DND-41 (cell line): ENCODE data around the gene SLC22A1.

ENCODE experiments used
- ATAC-seq: fragments of 200-7000 bp; cut with Tn5 transposase; 3 replicates; pipeline ENCODE4 v1.9.1; 2021; ENCODE audit warnings: low read depth; ENCODE audit not compliant: insufficient read depth
- DNase-seq: peaks from one replicate; pipeline ENCODE4 v3.0.0-alpha.2; 2020
- H2AFZ ChIP-seq: 2 replicates; pipeline ENCODE4 v1.6.0; 2012; ENCODE audit warnings: low read depth, low read length
- H3K27ac ChIP-seq: 2 replicates; pipeline ENCODE4 v1.5.1; 2012; ENCODE audit warnings: low read length, inconsistent platforms
- H3K27me3 ChIP-seq: fragments of 200-600 bp; sonication (generic); 2 replicates; pipeline ENCODE4 v1.6.0; 2012; ENCODE audit warnings: low read length, mild to moderate bottlenecking, inconsistent platforms; ENCODE audit not compliant: insufficient read depth, poor library complexity
- H3K36me3 ChIP-seq: 2 replicates; pipeline ENCODE4 v1.5.1; 2012; ENCODE audit warnings: low read length, inconsistent platforms; ENCODE audit not compliant: insufficient read depth
- H3K4me1 ChIP-seq: 2 replicates; pipeline ENCODE4 v1.5.1; 2012; ENCODE audit warnings: mild to moderate bottlenecking, low read length; ENCODE audit not compliant: insufficient read depth
- H3K4me2 ChIP-seq: 2 replicates; pipeline ENCODE4 v1.6.0; 2012; ENCODE audit warnings: mild to moderate bottlenecking, moderate library complexity, low read length, inconsistent platforms; ENCODE audit not compliant: insufficient read depth
- H3K4me3 ChIP-seq, 2 experiments: fragments of 200-600 bp in 1 of 2; shearing (Covaris generic) in 1 of 2; 2 replicates each; pipeline ENCODE4 v1.5.1; 2012 to 2016; ENCODE audit warnings: inconsistent platforms in 2 of 2, low read length in 2 of 2, mild to moderate bottlenecking in 2 of 2, low read depth in 1 of 2, moderate library complexity in 1 of 2
- H3K79me2 ChIP-seq: 2 replicates; pipeline ENCODE4 v1.6.0; 2012; ENCODE audit warnings: low read length, inconsistent platforms; ENCODE audit not compliant: insufficient read depth
- H3K9ac ChIP-seq: 2 replicates; pipeline ENCODE4 v1.6.0; 2012; ENCODE audit warnings: low read depth, mild to moderate bottlenecking, inconsistent platforms, low read length, moderate library complexity
- H3K9me3 ChIP-seq: 2 replicates; pipeline ENCODE4 v1.5.1; 2012; ENCODE audit warnings: low read length, moderate library complexity, mild to moderate bottlenecking, inconsistent platforms; ENCODE audit not compliant: insufficient read depth, severe bottlenecking
- H4K20me1 ChIP-seq: 2 replicates; pipeline ENCODE4 v1.6.0; 2012; ENCODE audit warnings: low read length; ENCODE audit not compliant: insufficient read depth
- CTCF ChIP-seq: IDR thresholded peaks from 2 replicates; pipeline ENCODE4 v1.5.1; 2012; ENCODE audit warnings: borderline replicate concordance, low read length, moderate library complexity, mild to moderate bottlenecking; ENCODE audit not compliant: poor library complexity, severe bottlenecking; ENCODE audit errors: extremely low read depth
- EZH2 ChIP-seq: IDR thresholded peaks from 3 replicates; pipeline ENCODE4 v1.6.1; 2012; ENCODE audit warnings: borderline replicate concordance, low read depth, mild to moderate bottlenecking, moderate library complexity, low read length, inconsistent platforms; ENCODE audit not compliant: severe bottlenecking

Gene SLC22A1

GRCh38 chr6:160156842-160157241, 35.2 kb downstream of the SLC22A1 start:
- no peak overlapping the region for H3K9ac ChIP-seq
- H2AFZ ChIP-seq = no peak overlapping the region
- no peak overlapping the region for H3K4me2 ChIP-seq
- TF ChIP-seq CTCF (no peak), EZH2 (no peak)
- H3K79me2 ChIP-seq = no peaks in the 10 kb centered on the region
- H3K36me3 ChIP-seq = no peaks in the 10 kb centered on the region
- H3K4me1 ChIP-seq = no peaks in the 10 kb centered on the region
- H3K27me3 ChIP-seq = no peaks in the 10 kb centered on the region
- DNase-seq (no peak), ATAC-seq (no peak)
- no peak overlapping the region for H3K27ac ChIP-seq
- peaks cover 5% of the 10 kb centered on the region for H3K9me3 ChIP-seq
- H3K4me3 ChIP-seq = no peak overlapping the region
- H4K20me1 ChIP-seq = no peaks in the 10 kb centered on the region

- ATAC-seq (no peak), DNase-seq (no peak)
- H3K79me2 ChIP-seq = no peaks in the 10 kb centered on the region
- no peak overlapping the region for H3K4me3 ChIP-seq
- H4K20me1 ChIP-seq = no peaks in the 10 kb centered on the region
- no peaks in the 10 kb centered on the region for H3K9me3 ChIP-seq
- H3K9ac ChIP-seq = no peak overlapping the region
- no peaks in the 10 kb centered on the region for H3K36me3 ChIP-seq
- no peak overlapping the region for H3K27ac ChIP-seq
- TF ChIP-seq EZH2 = no peak
- no peak for TF ChIP-seq CTCF
- no peak overlapping the region for H2AFZ ChIP-seq
- H3K27me3 ChIP-seq = no peaks in the 10 kb centered on the region
- H3K4me2 ChIP-seq = no peak overlapping the region
- no peaks in the 10 kb centered on the region for H3K4me1 ChIP-seq
Observed at GRCh38 chr6:160160450-160160849, 38.8 kb downstream of the SLC22A1 start.

- Histone ChIP-seq H3K4me2 (no peak overlapping the region), H3K9me3 (no peaks in the 10 kb centered on the region), H3K27me3 (no peaks in the 10 kb centered on the region), H3K36me3 (no peaks in the 10 kb centered on the region), H3K27ac (no peak overlapping the region), H2AFZ (no peak overlapping the region), H3K9ac (no peak overlapping the region), H4K20me1 (no peaks in the 10 kb centered on the region), H3K4me1 (no peaks in the 10 kb centered on the region), H3K79me2 (no peaks in the 10 kb centered on the region), H3K4me3 (no peak overlapping the region)
- DNase-seq (no peak), ATAC-seq (no peak)
- TF ChIP-seq EZH2 (no peak), CTCF (no peak)
Observed at GRCh38 chr6:160160929-160161646, 39.5 kb downstream of the SLC22A1 start.
